Measurements from ENCODE around the gene ORAI2. TPM values are rescaled to one million over a fixed set of nuclear protein-coding genes. Genes with fewer than 3 reads are reported as not detected.

Gene ORAI2
- total RNA-seq, 1 donor from 2014 or later: 47.4 TPM

GRCh38 chr7:102427019-102427405, 6.4 kb upstream of the ORAI2 start:
- no peaks in the 10 kb centered on the region for H3K9me3 Mint-ChIP-seq (ENCODE audit: low read depth)
- TF ChIP-seq CTCF (IDR thresholded peaks at IDR 0.05): no peak
- no peak overlapping the region for H3K4me3 Mint-ChIP-seq (ENCODE audit: unreplicated experiment)
- H3K27ac Mint-ChIP-seq (ENCODE audit: unreplicated experiment): no peak overlapping the region
- H3K4me1 Mint-ChIP-seq (ENCODE audit: low read depth): peaks cover 14% of the 10 kb centered on the region
- H3K36me3 Mint-ChIP-seq (ENCODE audit: low read depth): peaks cover 19% of the 10 kb centered on the region
- DNase-seq (ENCODE audit: low spot score): no peak
- no peaks in the 10 kb centered on the region for H3K27me3 Mint-ChIP-seq (ENCODE audit: low read depth)

DNA sequence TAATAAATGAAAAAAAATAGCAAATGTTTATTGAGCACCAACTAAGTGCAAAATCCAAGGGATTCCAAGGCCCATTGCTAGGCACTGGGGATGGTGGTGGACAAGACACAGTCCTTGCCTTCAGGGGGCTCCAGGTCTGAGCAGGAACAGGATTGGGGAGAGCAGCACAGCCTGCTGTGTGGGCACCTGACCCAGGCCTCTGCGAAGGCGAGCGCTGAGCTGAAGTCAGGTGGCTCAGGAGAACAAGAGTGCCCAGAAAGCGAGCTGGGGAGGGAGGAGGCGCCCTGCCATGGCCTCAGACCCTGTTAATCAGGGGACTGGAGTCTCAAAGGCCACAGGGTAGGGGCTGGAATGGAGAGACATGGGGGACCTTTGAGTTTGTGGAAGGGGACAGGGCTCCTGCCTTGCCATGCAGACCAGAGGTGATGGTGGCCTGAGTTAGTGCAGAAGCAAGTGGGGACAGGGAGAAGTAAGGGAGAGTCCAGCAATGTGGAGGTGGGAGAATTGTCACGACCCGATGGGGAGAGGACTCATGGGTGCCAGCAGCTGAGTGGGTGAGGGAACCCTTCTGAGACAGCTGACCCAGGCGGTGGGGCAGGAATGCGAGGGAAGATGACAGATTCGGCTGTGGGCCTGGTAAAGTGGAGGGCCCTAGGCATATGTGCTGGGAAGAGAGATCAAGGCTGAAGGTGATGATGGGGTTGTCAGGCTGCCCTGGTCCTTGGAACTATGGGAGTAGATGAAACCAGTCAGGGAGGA, 4.1 kb upstream of the ORAI2 start:
- peaks cover 18% of the 10 kb centered on the region for H3K36me3 Mint-ChIP-seq (ENCODE audit: low read depth)
- TF ChIP-seq CTCF (IDR thresholded peaks at IDR 0.05): no peak
- H3K9me3 Mint-ChIP-seq (ENCODE audit: low read depth): no peaks in the 10 kb centered on the region
- H3K27ac Mint-ChIP-seq (ENCODE audit: unreplicated experiment): peak overlapping the region; percentile 77
- DNase-seq (ENCODE audit: low spot score): no peak
- H3K27me3 Mint-ChIP-seq (ENCODE audit: low read depth): no peaks in the 10 kb centered on the region
- H3K4me1 Mint-ChIP-seq (ENCODE audit: low read depth): peaks cover 25% of the 10 kb centered on the region
- no peak overlapping the region for H3K4me3 Mint-ChIP-seq (ENCODE audit: unreplicated experiment)

DNA sequence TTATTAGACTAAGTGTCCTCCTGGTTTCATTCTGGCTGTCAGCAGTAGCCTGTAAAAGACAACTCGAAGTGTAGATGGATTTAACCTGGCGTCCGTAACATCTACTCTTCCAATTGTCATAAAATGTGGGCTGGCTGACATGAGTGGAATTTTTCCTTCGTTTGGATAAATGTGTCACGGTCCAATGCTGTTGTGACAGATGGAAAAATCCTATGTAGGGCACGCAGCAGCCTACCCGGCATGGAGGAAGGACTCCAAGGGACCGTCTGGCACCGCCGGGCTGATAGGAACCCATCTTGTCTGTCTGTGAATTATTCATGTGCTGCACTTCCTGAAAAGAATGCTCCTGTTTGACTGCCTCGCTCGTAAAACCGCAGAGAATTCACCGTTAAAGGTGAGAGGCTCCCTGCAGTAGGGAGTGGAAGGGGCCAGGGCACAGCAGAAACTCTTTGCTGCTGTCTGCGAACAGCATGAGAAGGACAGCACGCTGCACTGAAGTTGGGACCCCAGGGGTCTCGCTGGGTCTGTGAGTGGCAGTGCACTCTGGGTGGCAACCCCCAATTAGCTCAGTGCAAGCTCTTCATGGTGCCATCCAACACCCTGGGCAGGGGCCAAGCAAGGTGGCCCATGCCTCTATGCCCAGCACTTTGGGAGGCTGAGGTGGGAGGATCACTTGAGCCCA, 1.6 kb upstream of the ORAI2 start:
- Mint-ChIP-seq H3K4me1 (ENCODE audit: low read depth) (peaks cover 31% of the 10 kb centered on the region), H3K36me3 (ENCODE audit: low read depth) (peaks cover 6% of the 10 kb centered on the region), H3K4me3 (ENCODE audit: unreplicated experiment) (peak overlapping the region; percentile 70), H3K9me3 (ENCODE audit: low read depth) (no peaks in the 10 kb centered on the region), H3K27me3 (ENCODE audit: low read depth) (no peaks in the 10 kb centered on the region), H3K27ac (ENCODE audit: unreplicated experiment) (peak overlapping the region; percentile 81)
- no peak for DNase-seq (ENCODE audit: low spot score)
- TF ChIP-seq CTCF (IDR thresholded peaks at IDR 0.05): no peak

- peaks cover 31% of the 10 kb centered on the region for H3K4me1 Mint-ChIP-seq (ENCODE audit: low read depth)
- H3K27me3 Mint-ChIP-seq (ENCODE audit: low read depth): no peaks in the 10 kb centered on the region
- DNase-seq (ENCODE audit: low spot score): no peak
- no peaks in the 10 kb centered on the region for H3K9me3 Mint-ChIP-seq (ENCODE audit: low read depth)
- H3K27ac Mint-ChIP-seq (ENCODE audit: unreplicated experiment): peak overlapping the region; percentile 81
- H3K4me3 Mint-ChIP-seq (ENCODE audit: unreplicated experiment): peak overlapping the region; percentile 70
- H3K36me3 Mint-ChIP-seq (ENCODE audit: low read depth): peaks cover 5% of the 10 kb centered on the region
- TF ChIP-seq CTCF (IDR thresholded peaks at IDR 0.05): no peak
These were observed 745 bp upstream of the ORAI2 start for GRCh38 chr7:102432442-102433218.

DNA sequence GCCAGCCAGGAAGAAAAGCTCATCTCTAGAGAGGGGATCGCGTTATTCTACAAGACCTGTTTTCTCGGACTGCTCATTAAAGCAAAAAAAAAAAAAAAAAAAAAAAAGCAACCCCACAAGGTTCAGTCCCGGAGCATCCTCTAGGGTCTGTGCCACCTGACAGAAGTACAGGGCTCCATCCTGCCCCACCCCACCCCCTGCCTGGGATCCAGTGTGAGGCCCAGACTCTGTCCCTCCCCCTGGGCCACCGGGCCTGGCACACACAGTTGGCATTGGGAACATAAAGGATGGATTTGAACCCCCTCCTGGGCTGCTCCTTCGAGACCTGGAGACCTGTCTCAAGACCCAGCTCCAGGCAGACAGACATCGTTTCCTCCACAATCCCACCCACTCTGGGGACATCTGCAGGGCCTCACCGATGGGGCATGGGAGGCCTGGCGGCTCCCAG, 688 bp downstream of the ORAI2 start:
- Mint-ChIP-seq H3K9me3 (ENCODE audit: low read depth) (no peaks in the 10 kb centered on the region), H3K4me3 (ENCODE audit: unreplicated experiment) (peak overlapping the region; percentile 78), H3K4me1 (ENCODE audit: low read depth) (peaks cover 31% of the 10 kb centered on the region), H3K27ac (ENCODE audit: unreplicated experiment) (peak overlapping the region; percentile 19), H3K36me3 (ENCODE audit: low read depth) (peaks cover 5% of the 10 kb centered on the region), H3K27me3 (ENCODE audit: low read depth) (no peaks in the 10 kb centered on the region)
- TF ChIP-seq CTCF (IDR thresholded peaks at IDR 0.05): peak; percentile 1
- DNase-seq (ENCODE audit: low spot score): no peak

Measured in chondrocyte (in vitro differentiated cells).